GM06990 (cell line): ENCODE results near the gene ECHDC3.

Source experiments
- DNase-seq: peaks from one replicate; pipeline ENCODE4 v3.0.0-alpha.2; 2011; ENCODE audit not compliant: insufficient read length; ENCODE audit errors: extremely low read depth
- H3K27me3 ChIP-seq: replicated peaks from 2 replicates; pipeline ENCODE4 v1.6.0; 2011; ENCODE audit warnings: low read length; ENCODE audit not compliant: control insufficient read depth, insufficient read depth
- H3K36me3 ChIP-seq: 2 replicates; pipeline ENCODE4 v1.5.1; 2011; ENCODE audit warnings: low read length; ENCODE audit not compliant: control insufficient read depth, insufficient read depth
- H3K4me3 ChIP-seq: replicated peaks from 2 replicates; pipeline ENCODE4 v1.5.1; 2011; ENCODE audit warnings: low read depth, mild to moderate bottlenecking, control low read depth, low read length
- CTCF ChIP-seq: IDR thresholded peaks from 2 replicates; pipeline ENCODE4 v1.5.1; 2011; ENCODE audit warnings: low read length, control low read depth, mild to moderate bottlenecking, inconsistent platforms; ENCODE audit not compliant: insufficient read depth, poor library complexity, severe bottlenecking

The ECHDC3 gene, protein sequence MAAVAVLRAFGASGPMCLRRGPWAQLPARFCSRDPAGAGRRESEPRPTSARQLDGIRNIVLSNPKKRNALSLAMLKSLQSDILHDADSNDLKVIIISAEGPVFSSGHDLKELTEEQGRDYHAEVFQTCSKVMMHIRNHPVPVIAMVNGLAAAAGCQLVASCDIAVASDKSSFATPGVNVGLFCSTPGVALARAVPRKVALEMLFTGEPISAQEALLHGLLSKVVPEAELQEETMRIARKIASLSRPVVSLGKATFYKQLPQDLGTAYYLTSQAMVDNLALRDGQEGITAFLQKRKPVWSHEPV

GRCh38 chr10:11742009-11742778 lies at the start of gene ECHDC3:
TSS of gene ECHDC3 (plus strand) at chr10:11742382. CDS start at chr10:11742577, 195 bp downstream.
- H3K4me3 ChIP-seq: peak within 1 kb of the TSS; percentile 70
- DNase-seq: peak; percentile 69
- H3K36me3 ChIP-seq: no peaks in the 10 kb centered on the region
- TF ChIP-seq CTCF: no peak
- no peaks in the 10 kb centered on the region for H3K27me3 ChIP-seq

- no peak for TF ChIP-seq CTCF
- Histone ChIP-seq H3K4me3 (no peak overlapping the region), H3K27me3 (no peaks in the 10 kb centered on the region; the same call in 1 of the 2 replicates), H3K36me3 (no peaks in the 10 kb centered on the region)
- DNase-seq: no peak
Measured at GRCh38 chr10:11693376-11693775, 48.8 kb upstream of the ECHDC3 start.

DNA sequence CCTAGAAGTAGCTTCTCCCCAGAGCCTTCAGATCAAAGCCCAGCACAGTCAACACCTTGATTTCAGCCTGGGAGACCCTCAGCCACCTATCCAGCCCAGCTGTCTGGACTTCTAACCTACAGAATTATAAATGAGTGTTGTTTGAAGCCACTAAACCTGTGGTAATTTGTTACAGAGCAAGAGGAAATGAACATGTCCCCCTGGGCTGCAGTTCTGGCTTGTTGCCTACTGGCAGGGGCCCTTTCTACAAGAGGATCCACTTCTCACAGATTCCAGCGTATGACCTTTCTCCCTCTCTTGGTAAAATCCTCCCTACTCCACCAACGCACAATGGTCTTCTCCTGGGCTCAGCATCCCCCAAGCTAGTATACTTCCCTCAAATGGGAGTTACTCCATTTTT lies 46.4 kb upstream of the ECHDC3 start:
- no peak for TF ChIP-seq CTCF
- Histone ChIP-seq H3K36me3 (no peaks in the 10 kb centered on the region), H3K27me3 (no peaks in the 10 kb centered on the region; the same call in 1 of the 2 replicates), H3K4me3 (no peak overlapping the region)
- DNase-seq: no peak

- H3K4me3 ChIP-seq: no peak overlapping the region
- H3K36me3 ChIP-seq: no peaks in the 10 kb centered on the region
- TF ChIP-seq CTCF: peak; percentile 42
- DNase-seq: no peak
- no peaks in the 10 kb centered on the region; the same call in 1 of the 2 replicates for H3K27me3 ChIP-seq
Measured at GRCh38 chr10:11697718-11698527, 44.3 kb upstream of the ECHDC3 start.

- Histone ChIP-seq H3K27me3 (no peaks in the 10 kb centered on the region; the same call in 1 of the 2 replicates), H3K36me3 (no peaks in the 10 kb centered on the region), H3K4me3 (no peak overlapping the region)
- no peak for TF ChIP-seq CTCF
- peak; percentile 66 for DNase-seq
Measured at GRCh38 chr10:11698691-11699549, 43.3 kb upstream of the ECHDC3 start.
